K562 (cell line): Measurements from ENCODE around the gene UBFD1. TPM values are rescaled to one million over a fixed set of nuclear protein-coding genes. Genes with fewer than 3 reads are reported as not detected.

Source experiments
- ATF7 ChIP-seq: fragments of 450-650 bp; IDR thresholded peaks from 2 replicates; pipeline ENCODE4 v1.7.1; 2014; ENCODE audit warnings: mild to moderate bottlenecking, moderate library complexity
- GTF2F1 ChIP-seq: IDR thresholded peaks from 2 replicates; pipeline ENCODE4 v1.6.1; 2011; ENCODE audit warnings: low read depth, low read length, improper control_type of control experiment
- ILF3 ChIP-seq: fragments of 450-650 bp; IDR thresholded peaks from 2 replicates; pipeline ENCODE4 v1.6.1; 2018; ENCODE audit warnings: antibody characterized with exemption, mild to moderate bottlenecking, moderate library complexity, borderline replicate concordance
- MEF2A ChIP-seq: IDR thresholded peaks from 2 replicates; pipeline ENCODE4 v1.6.1; 2011; ENCODE audit warnings: low read depth, mild to moderate bottlenecking, low read length, moderate library complexity; ENCODE audit not compliant: control insufficient read depth
- NFIX ChIP-seq: fragments of 250-450 bp; sonication (Bioruptor Pico); IDR thresholded peaks from 2 replicates; pipeline ENCODE4 v1.4.0; 2020; ENCODE audit warnings: low read depth, mild to moderate bottlenecking, moderate library complexity
- PHTF2 ChIP-seq: fragments of 250-450 bp; sonication (Bioruptor Pico); IDR thresholded peaks from 2 replicates; pipeline ENCODE4 v1.5.0; 2021; ENCODE audit warnings: mild to moderate bottlenecking
- RFX7 ChIP-seq: fragments of 250-450 bp; sonication (Bioruptor Pico); IDR thresholded peaks from 2 replicates; pipeline ENCODE4 v1.5.1; 2021; ENCODE audit warnings: mild to moderate bottlenecking
- SAFB2 ChIP-seq: fragments of 200-400 bp; formaldehyde crosslinking; IDR thresholded peaks from 2 replicates; pipeline ENCODE4 v1.6.1; 2018; ENCODE audit warnings: borderline replicate concordance, low read length, low read depth, moderate library complexity; ENCODE audit not compliant: severe bottlenecking
- TFAM ChIP-seq: fragments of 250-450 bp; sonication (Bioruptor Pico); conservative IDR thresholded peaks from 2 replicates; pipeline ENCODE4 v1.5.0; 2021; ENCODE audit warnings: mild to moderate bottlenecking, moderate library complexity
- TGIF2 ChIP-seq: sonication (generic); formaldehyde crosslinking; IDR thresholded peaks from 2 replicates; pipeline ENCODE4 v1.8.1; 2022; ENCODE audit warnings: mild to moderate bottlenecking, missing genetic modification reagents, moderate library complexity
- ZNF174 ChIP-seq: fragments of 250-450 bp; sonication (Bioruptor Pico); IDR thresholded peaks from 2 replicates; pipeline ENCODE4 v1.4.0; 2020; ENCODE audit warnings: mild to moderate bottlenecking
- ZNF23 ChIP-seq: fragments of 250-450 bp; sonication (Bioruptor Pico); IDR thresholded peaks from 2 replicates; pipeline ENCODE4 v1.4.0; 2020; ENCODE audit warnings: mild to moderate bottlenecking
- ZNF408 ChIP-seq: fragments of 250-450 bp; sonication (Bioruptor Pico); IDR thresholded peaks from 2 replicates; pipeline ENCODE4 v1.4.0; 2020; ENCODE audit warnings: low read depth, mild to moderate bottlenecking, moderate library complexity
- ZNF41 ChIP-seq: fragments of 250-450 bp; sonication (Bioruptor Pico); conservative IDR thresholded peaks from 2 replicates; pipeline ENCODE4 v1.4.0; 2020; ENCODE audit warnings: mild to moderate bottlenecking
- ZNF717 ChIP-seq: fragments of 250-450 bp; sonication (Bioruptor Pico); IDR thresholded peaks from 2 replicates; pipeline ENCODE4 v1.5.0; 2021
- polyA plus RNA-seq, 8 experiments: library from polyadenylated mRNA; depleted of rRNA in 4 of 8; stranded (reverse) in 5 of 8; unstranded in 3 of 8; fragments of >200 nt; fragmentation: Nextera tagmentation in 2 of 8; fragmentation: Illumina TruSeq in 1 of 8; extraction: Ambion mirVana in 2 of 8; extraction: Trizol in 1 of 8; gene quantifications; 2 replicates each; pipeline versions ENCODE4 v1.2.1 to v1.2.3, GENCODE V29; 2011 to 2014; ENCODE audit warnings: inconsistent platforms in 1 of 8, missing spikeins in 1 of 8
- total RNA-seq, 7 experiments: library from RNA; depleted of rRNA in 6 of 7; stranded (reverse); fragments of >200 nt in 6 of 7; fragmentation: Illumina TruSeq in 2 of 7; extraction: Trizol in 2 of 7; gene quantifications; 2 replicates each; pipeline versions ENCODE4 v1.2.1 to v1.2.3, GENCODE V29; 2011 to 2021; ENCODE audit warnings: low replicate concordance in 1 of 7
- TF ChIP-seq, protein P1 (sequence below): sonication (generic); formaldehyde crosslinking; IDR thresholded peaks from 2 replicates; pipeline ENCODE4 v1.9.0; 2022; ENCODE audit warnings: mild to moderate bottlenecking, missing genetic modification reagents
- TF ChIP-seq, protein P2 (sequence below): fragments of 250-450 bp; sonication (Bioruptor Pico); IDR thresholded peaks from 2 replicates; pipeline ENCODE4 v1.9.0; 2021; ENCODE audit warnings: mild to moderate bottlenecking, inconsistent platforms
- TF ChIP-seq, protein P3 (sequence below): fragments of 450-650 bp; conservative IDR thresholded peaks from 2 replicates; pipeline ENCODE4 v1.6.1; 2016; ENCODE audit warnings: missing genetic modification characterization, low read depth, mild to moderate bottlenecking, control low read depth, missing compliant biosample characterization
- TF ChIP-seq, protein P4 (sequence below): sonication (generic); formaldehyde crosslinking; IDR thresholded peaks from 2 replicates; pipeline ENCODE4 v1.8.0; 2022; ENCODE audit warnings: mild to moderate bottlenecking, missing genetic modification reagents
- TF ChIP-seq, protein P5 (sequence below), 3 experiments: IDR thresholded peaks in 2 of 3; conservative IDR thresholded peaks in 1 of 3; 2 replicates each; pipeline ENCODE4 v1.5.1; 2011 to 2012; ENCODE audit warnings: low read length in 3 of 3, mild to moderate bottlenecking in 3 of 3, control low read depth in 2 of 3, improper control_type of control experiment in 1 of 3, inconsistent platforms in 1 of 3, low read depth in 1 of 3, mixed read lengths in 1 of 3, moderate library complexity in 1 of 3; ENCODE audit not compliant: insufficient read depth in 2 of 3

Gene UBFD1
- total and polyA plus RNA-seq, 9 of the 15 experiments (the other 6 are each of a cell fraction or from before 2014, with no cell fraction given) = 10.7 to 66.2 (median 34.0) TPM

DNA sequence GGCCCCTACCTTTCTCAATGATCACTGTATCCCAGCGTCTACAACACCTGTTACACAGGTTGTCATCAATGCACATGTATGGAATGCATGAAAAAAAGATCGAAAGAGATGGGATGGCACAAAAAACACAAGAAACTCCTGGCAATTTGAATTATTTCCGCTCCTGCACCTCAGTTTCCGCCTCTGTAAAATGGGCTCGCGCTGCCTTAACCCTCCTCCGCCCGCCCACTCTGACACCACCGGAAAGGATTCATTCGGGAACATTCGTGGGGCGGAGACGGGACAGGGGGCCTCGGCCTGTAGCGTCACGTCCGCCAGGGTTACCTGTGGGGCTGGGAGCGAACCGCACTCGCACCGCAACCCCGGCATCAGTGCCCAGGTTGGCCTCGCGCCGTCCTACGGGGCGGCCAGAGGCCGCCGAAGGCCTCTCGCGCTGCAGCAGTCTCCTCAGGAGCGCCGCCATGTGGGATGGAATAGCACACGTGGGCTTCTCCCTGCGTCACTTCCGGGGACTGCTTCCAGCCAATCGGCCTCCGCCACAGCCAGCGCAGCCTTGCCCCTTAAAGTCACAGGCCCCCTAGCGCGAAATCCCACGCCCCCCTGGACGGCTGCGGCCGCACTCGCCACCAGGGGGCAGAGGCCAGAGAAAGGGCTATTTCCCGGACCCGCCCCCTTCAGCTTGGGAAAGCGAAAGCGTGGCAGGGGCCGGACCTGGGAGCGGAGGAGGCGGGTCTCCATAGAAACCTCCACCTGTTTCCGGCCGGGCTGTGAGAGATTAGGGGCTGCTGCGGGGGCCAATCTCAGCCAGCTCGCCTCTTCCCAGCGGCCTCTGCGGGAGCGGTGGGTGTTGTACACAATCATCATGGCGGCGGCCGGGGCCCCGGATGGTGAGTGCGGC lies at the start of gene UBFD1, which contains the start of gene EARS2 (continued):
- TF ChIP-seq, protein P1, sequence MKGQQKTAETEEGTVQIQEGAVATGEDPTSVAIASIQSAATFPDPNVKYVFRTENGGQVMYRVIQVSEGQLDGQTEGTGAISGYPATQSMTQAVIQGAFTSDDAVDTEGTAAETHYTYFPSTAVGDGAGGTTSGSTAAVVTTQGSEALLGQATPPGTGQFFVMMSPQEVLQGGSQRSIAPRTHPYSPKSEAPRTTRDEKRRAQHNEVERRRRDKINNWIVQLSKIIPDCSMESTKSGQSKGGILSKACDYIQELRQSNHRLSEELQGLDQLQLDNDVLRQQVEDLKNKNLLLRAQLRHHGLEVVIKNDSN (CRISPR knock-in tag) = peak; percentile 95
- TF ChIP-seq MEF2A (no peak), ILF3 (no peak), NFIX (no peak), ATF7 (peak; percentile 92), TFAM (CRISPR knock-in tag) (no peak), ZNF174 (CRISPR knock-in tag) (no peak), SAFB2 (no peak), ZNF23 (CRISPR knock-in tag) (no peak), GTF2F1 (peak; percentile 62; the same call in 1 of the 2 replicates), ZNF41 (no peak), RFX7 (CRISPR knock-in tag) (no peak), PHTF2 (no peak), ZNF408 (CRISPR knock-in tag) (no peak), TGIF2 (CRISPR knock-in tag) (no peak), ZNF717 (CRISPR knock-in tag) (no peak)
- TF ChIP-seq, protein P2, sequence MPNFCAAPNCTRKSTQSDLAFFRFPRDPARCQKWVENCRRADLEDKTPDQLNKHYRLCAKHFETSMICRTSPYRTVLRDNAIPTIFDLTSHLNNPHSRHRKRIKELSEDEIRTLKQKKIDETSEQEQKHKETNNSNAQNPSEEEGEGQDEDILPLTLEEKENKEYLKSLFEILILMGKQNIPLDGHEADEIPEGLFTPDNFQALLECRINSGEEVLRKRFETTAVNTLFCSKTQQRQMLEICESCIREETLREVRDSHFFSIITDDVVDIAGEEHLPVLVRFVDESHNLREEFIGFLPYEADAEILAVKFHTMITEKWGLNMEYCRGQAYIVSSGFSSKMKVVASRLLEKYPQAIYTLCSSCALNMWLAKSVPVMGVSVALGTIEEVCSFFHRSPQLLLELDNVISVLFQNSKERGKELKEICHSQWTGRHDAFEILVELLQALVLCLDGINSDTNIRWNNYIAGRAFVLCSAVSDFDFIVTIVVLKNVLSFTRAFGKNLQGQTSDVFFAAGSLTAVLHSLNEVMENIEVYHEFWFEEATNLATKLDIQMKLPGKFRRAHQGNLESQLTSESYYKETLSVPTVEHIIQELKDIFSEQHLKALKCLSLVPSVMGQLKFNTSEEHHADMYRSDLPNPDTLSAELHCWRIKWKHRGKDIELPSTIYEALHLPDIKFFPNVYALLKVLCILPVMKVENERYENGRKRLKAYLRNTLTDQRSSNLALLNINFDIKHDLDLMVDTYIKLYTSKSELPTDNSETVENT (CRISPR knock-in tag) = no peak
- TF ChIP-seq, protein P3, sequence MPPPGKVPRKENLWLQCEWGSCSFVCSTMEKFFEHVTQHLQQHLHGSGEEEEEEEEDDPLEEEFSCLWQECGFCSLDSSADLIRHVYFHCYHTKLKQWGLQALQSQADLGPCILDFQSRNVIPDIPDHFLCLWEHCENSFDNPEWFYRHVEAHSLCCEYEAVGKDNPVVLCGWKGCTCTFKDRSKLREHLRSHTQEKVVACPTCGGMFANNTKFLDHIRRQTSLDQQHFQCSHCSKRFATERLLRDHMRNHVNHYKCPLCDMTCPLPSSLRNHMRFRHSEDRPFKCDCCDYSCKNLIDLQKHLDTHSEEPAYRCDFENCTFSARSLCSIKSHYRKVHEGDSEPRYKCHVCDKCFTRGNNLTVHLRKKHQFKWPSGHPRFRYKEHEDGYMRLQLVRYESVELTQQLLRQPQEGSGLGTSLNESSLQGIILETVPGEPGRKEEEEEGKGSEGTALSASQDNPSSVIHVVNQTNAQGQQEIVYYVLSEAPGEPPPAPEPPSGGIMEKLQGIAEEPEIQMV (tag) = no peak
- TF ChIP-seq, protein P4, sequence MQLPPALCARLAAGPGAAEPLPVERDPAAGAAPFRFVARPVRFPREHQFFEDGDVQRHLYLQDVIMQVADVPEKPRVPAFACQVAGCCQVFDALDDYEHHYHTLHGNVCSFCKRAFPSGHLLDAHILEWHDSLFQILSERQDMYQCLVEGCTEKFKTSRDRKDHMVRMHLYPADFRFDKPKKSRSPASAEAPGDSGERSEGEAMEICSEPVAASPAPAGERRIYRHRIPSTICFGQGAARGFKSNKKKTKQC (CRISPR knock-in tag) = peak; percentile 69; the same call in 1 of the 2 replicates
- TF ChIP-seq, protein P5, sequence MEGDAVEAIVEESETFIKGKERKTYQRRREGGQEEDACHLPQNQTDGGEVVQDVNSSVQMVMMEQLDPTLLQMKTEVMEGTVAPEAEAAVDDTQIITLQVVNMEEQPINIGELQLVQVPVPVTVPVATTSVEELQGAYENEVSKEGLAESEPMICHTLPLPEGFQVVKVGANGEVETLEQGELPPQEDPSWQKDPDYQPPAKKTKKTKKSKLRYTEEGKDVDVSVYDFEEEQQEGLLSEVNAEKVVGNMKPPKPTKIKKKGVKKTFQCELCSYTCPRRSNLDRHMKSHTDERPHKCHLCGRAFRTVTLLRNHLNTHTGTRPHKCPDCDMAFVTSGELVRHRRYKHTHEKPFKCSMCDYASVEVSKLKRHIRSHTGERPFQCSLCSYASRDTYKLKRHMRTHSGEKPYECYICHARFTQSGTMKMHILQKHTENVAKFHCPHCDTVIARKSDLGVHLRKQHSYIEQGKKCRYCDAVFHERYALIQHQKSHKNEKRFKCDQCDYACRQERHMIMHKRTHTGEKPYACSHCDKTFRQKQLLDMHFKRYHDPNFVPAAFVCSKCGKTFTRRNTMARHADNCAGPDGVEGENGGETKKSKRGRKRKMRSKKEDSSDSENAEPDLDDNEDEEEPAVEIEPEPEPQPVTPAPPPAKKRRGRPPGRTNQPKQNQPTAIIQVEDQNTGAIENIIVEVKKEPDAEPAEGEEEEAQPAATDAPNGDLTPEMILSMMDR (IDR thresholded peaks at IDR 0.05 in 2 of 3, conservative IDR thresholded peaks at IDR 0.05 in 1 of 3; ENCODE audit: insufficient read depth in 2 of 3, low read depth in 1 of 3, low read length in 3 of 3) = peak; percentile 96 to 98 (median 98)
